Measurements from ENCODE around the gene TMCO4.

TMCO4 gene

GRCh38 chr1:19733615-19734014 lies 66.1 kb downstream of the TMCO4 start:
- Histone ChIP-seq H3K36me3 (ENCODE audit: control insufficient read depth, insufficient read depth, low read length) (no peaks in the 10 kb centered on the region), H3K9me3 (ENCODE audit: control insufficient read depth, insufficient read depth, low read length) (0 out of 2 replicates have a peak, but pooled peaks cover 2% of the 10 kb centered on the region), H3K27ac (ENCODE audit: low read depth, low read length) (no peak overlapping the region), H3K4me1 (ENCODE audit: control insufficient read depth, insufficient read depth, low read length) (no peaks in the 10 kb centered on the region), H3K9ac (ENCODE audit: low read depth, low read length) (no peak overlapping the region), H3K4me3 (ENCODE audit: low read depth, low read length) (no peak overlapping the region), H3K27me3 (ENCODE audit: control insufficient read depth, insufficient read depth, low read length) (no peaks in the 10 kb centered on the region)

GRCh38 chr1:19731311-19731821 lies 68.3 kb downstream of the TMCO4 start:
- Histone ChIP-seq H3K27ac (ENCODE audit: low read depth, low read length) (no peak overlapping the region), H3K4me1 (ENCODE audit: control insufficient read depth, insufficient read depth, low read length) (no peaks in the 10 kb centered on the region), H3K9me3 (ENCODE audit: control insufficient read depth, insufficient read depth, low read length) (0 out of 2 replicates have a peak, but pooled peaks cover 2% of the 10 kb centered on the region), H3K36me3 (ENCODE audit: control insufficient read depth, insufficient read depth, low read length) (no peaks in the 10 kb centered on the region), H3K27me3 (ENCODE audit: control insufficient read depth, insufficient read depth, low read length) (no peaks in the 10 kb centered on the region), H3K9ac (ENCODE audit: low read depth, low read length) (no peak overlapping the region), H3K4me3 (ENCODE audit: low read depth, low read length) (no peak overlapping the region)

- H3K9ac ChIP-seq (ENCODE audit: low read depth, low read length) = no peak overlapping the region
- H3K4me1 ChIP-seq (ENCODE audit: control insufficient read depth, insufficient read depth, low read length) = no peaks in the 10 kb centered on the region
- H3K9me3 ChIP-seq (ENCODE audit: control insufficient read depth, insufficient read depth, low read length) = 0 out of 2 replicates have a peak, but pooled peaks cover 2% of the 10 kb centered on the region
- H3K27me3 ChIP-seq (ENCODE audit: control insufficient read depth, insufficient read depth, low read length) = no peaks in the 10 kb centered on the region
- H3K4me3 ChIP-seq (ENCODE audit: low read depth, low read length) = no peak overlapping the region
- H3K27ac ChIP-seq (ENCODE audit: low read depth, low read length) = no peak overlapping the region
- no peaks in the 10 kb centered on the region for H3K36me3 ChIP-seq (ENCODE audit: control insufficient read depth, insufficient read depth, low read length)
These were observed 68.9 kb downstream of the TMCO4 start for GRCh38 chr1:19730793-19731192.

GRCh38 chr1:19730232-19730631 lies 69.5 kb downstream of the TMCO4 start:
- Histone ChIP-seq H3K9me3 (ENCODE audit: control insufficient read depth, insufficient read depth, low read length) (0 out of 2 replicates have a peak, but pooled peaks cover 2% of the 10 kb centered on the region), H3K27ac (ENCODE audit: low read depth, low read length) (no peak overlapping the region), H3K9ac (ENCODE audit: low read depth, low read length) (no peak overlapping the region), H3K27me3 (ENCODE audit: control insufficient read depth, insufficient read depth, low read length) (no peaks in the 10 kb centered on the region), H3K36me3 (ENCODE audit: control insufficient read depth, insufficient read depth, low read length) (no peaks in the 10 kb centered on the region), H3K4me1 (ENCODE audit: control insufficient read depth, insufficient read depth, low read length) (no peaks in the 10 kb centered on the region), H3K4me3 (ENCODE audit: low read depth, low read length) (no peak overlapping the region)

- no peaks in the 10 kb centered on the region; the same call in 1 of the 2 replicates for H3K4me1 ChIP-seq (ENCODE audit: control insufficient read depth, insufficient read depth, low read length)
- H3K9me3 ChIP-seq (ENCODE audit: control insufficient read depth, insufficient read depth, low read length) = 0 out of 2 replicates have a peak, but pooled peaks cover 2% of the 10 kb centered on the region
- H3K27me3 ChIP-seq (ENCODE audit: control insufficient read depth, insufficient read depth, low read length) = no peaks in the 10 kb centered on the region
- no peak overlapping the region for H3K9ac ChIP-seq (ENCODE audit: low read depth, low read length)
- no peak overlapping the region for H3K27ac ChIP-seq (ENCODE audit: low read depth, low read length)
- H3K4me3 ChIP-seq (ENCODE audit: low read depth, low read length) = no peak overlapping the region
- H3K36me3 ChIP-seq (ENCODE audit: control insufficient read depth, insufficient read depth, low read length) = no peaks in the 10 kb centered on the region
These were observed 71.1 kb downstream of the TMCO4 start for GRCh38 chr1:19728413-19729145.

GRCh38 chr1:19725606-19726005 lies 74.1 kb downstream of the TMCO4 start:
- Histone ChIP-seq H3K27ac (ENCODE audit: low read depth, low read length) (no peak overlapping the region), H3K27me3 (ENCODE audit: control insufficient read depth, insufficient read depth, low read length) (no peaks in the 10 kb centered on the region), H3K9ac (ENCODE audit: low read depth, low read length) (no peak overlapping the region), H3K4me1 (ENCODE audit: control insufficient read depth, insufficient read depth, low read length) (peaks cover 6% of the 10 kb centered on the region), H3K36me3 (ENCODE audit: control insufficient read depth, insufficient read depth, low read length) (no peaks in the 10 kb centered on the region), H3K4me3 (ENCODE audit: low read depth, low read length) (no peak overlapping the region), H3K9me3 (ENCODE audit: control insufficient read depth, insufficient read depth, low read length) (0 out of 2 replicates have a peak, but pooled peaks cover 2% of the 10 kb centered on the region)

- peaks cover 6% of the 10 kb centered on the region for H3K4me1 ChIP-seq (ENCODE audit: control insufficient read depth, insufficient read depth, low read length)
- H3K9me3 ChIP-seq (ENCODE audit: control insufficient read depth, insufficient read depth, low read length) = no peaks in the 10 kb centered on the region
- no peak overlapping the region for H3K9ac ChIP-seq (ENCODE audit: low read depth, low read length)
- H3K27me3 ChIP-seq (ENCODE audit: control insufficient read depth, insufficient read depth, low read length) = no peaks in the 10 kb centered on the region
- H3K27ac ChIP-seq (ENCODE audit: low read depth, low read length) = no peak overlapping the region
- no peak overlapping the region for H3K4me3 ChIP-seq (ENCODE audit: low read depth, low read length)
- no peaks in the 10 kb centered on the region for H3K36me3 ChIP-seq (ENCODE audit: control insufficient read depth, insufficient read depth, low read length)
These were observed 75.8 kb downstream of the TMCO4 start for GRCh38 chr1:19723874-19724273.

GRCh38 chr1:19720973-19721372 lies 78.7 kb downstream of the TMCO4 start:
- no peaks in the 10 kb centered on the region for H3K9me3 ChIP-seq (ENCODE audit: control insufficient read depth, insufficient read depth, low read length)
- H3K9ac ChIP-seq (ENCODE audit: low read depth, low read length) = no peak overlapping the region
- no peaks in the 10 kb centered on the region for H3K27me3 ChIP-seq (ENCODE audit: control insufficient read depth, insufficient read depth, low read length)
- no peak overlapping the region for H3K4me3 ChIP-seq (ENCODE audit: low read depth, low read length)
- no peaks in the 10 kb centered on the region for H3K36me3 ChIP-seq (ENCODE audit: control insufficient read depth, insufficient read depth, low read length)
- H3K27ac ChIP-seq (ENCODE audit: low read depth, low read length) = peak overlapping the region; percentile 42
- peaks cover 6% of the 10 kb centered on the region for H3K4me1 ChIP-seq (ENCODE audit: control insufficient read depth, insufficient read depth, low read length)

- Histone ChIP-seq H3K36me3 (ENCODE audit: control insufficient read depth, insufficient read depth, low read length) (no peaks in the 10 kb centered on the region), H3K9ac (ENCODE audit: low read depth, low read length) (no peak overlapping the region), H3K27me3 (ENCODE audit: control insufficient read depth, insufficient read depth, low read length) (no peaks in the 10 kb centered on the region), H3K4me3 (ENCODE audit: low read depth, low read length) (no peak overlapping the region), H3K4me1 (ENCODE audit: control insufficient read depth, insufficient read depth, low read length) (peaks cover 8% of the 10 kb centered on the region), H3K9me3 (ENCODE audit: control insufficient read depth, insufficient read depth, low read length) (no peaks in the 10 kb centered on the region), H3K27ac (ENCODE audit: low read depth, low read length) (no peak overlapping the region)
These were observed 79.5 kb downstream of the TMCO4 start for GRCh38 chr1:19720174-19720573.

- Histone ChIP-seq H3K27me3 (ENCODE audit: control insufficient read depth, insufficient read depth, low read length) (no peaks in the 10 kb centered on the region), H3K4me1 (ENCODE audit: control insufficient read depth, insufficient read depth, low read length) (peaks cover 14% of the 10 kb centered on the region), H3K4me3 (ENCODE audit: low read depth, low read length) (no peak overlapping the region), H3K36me3 (ENCODE audit: control insufficient read depth, insufficient read depth, low read length) (no peaks in the 10 kb centered on the region), H3K9me3 (ENCODE audit: control insufficient read depth, insufficient read depth, low read length) (no peaks in the 10 kb centered on the region), H3K9ac (ENCODE audit: low read depth, low read length) (no peak overlapping the region), H3K27ac (ENCODE audit: low read depth, low read length) (no peak overlapping the region)
These were observed 82.2 kb downstream of the TMCO4 start for GRCh38 chr1:19717467-19717866.

- Histone ChIP-seq H3K27ac (ENCODE audit: low read depth, low read length) (no peak overlapping the region), H3K4me1 (ENCODE audit: control insufficient read depth, insufficient read depth, low read length) (peaks cover 8% of the 10 kb centered on the region), H3K27me3 (ENCODE audit: control insufficient read depth, insufficient read depth, low read length) (no peaks in the 10 kb centered on the region), H3K4me3 (ENCODE audit: low read depth, low read length) (no peak overlapping the region), H3K9ac (ENCODE audit: low read depth, low read length) (no peak overlapping the region), H3K36me3 (ENCODE audit: control insufficient read depth, insufficient read depth, low read length) (no peaks in the 10 kb centered on the region), H3K9me3 (ENCODE audit: control insufficient read depth, insufficient read depth, low read length) (no peaks in the 10 kb centered on the region)
These were observed 84.1 kb downstream of the TMCO4 start for GRCh38 chr1:19715334-19716203.
